HL-60 (cell line): Measurements from ENCODE around the gene CHN2.
A peak's percentile ranks its signal among the peaks of the same experiment; 100 is the strongest.

Experiments
- DNase-seq, 2 experiments: peaks; one replicate each; pipeline ENCODE4 v3.0.0-alpha.2; 2010 to 2020; ENCODE audit warnings: low read depth in 1 of 2, low spot score in 1 of 2
- H3K27ac ChIP-seq: fragments of 250-450 bp; sonication (Bioruptor Pico); replicated peaks from 2 replicates; pipeline ENCODE4 v1.5.1; 2020; ENCODE audit warnings: mild to moderate bottlenecking, moderate library complexity
- H3K27me3 ChIP-seq: fragments of 250-450 bp; sonication (Bioruptor Pico); 2 replicates; pipeline ENCODE4 v1.5.1; 2021; ENCODE audit warnings: mild to moderate bottlenecking, moderate library complexity; ENCODE audit not compliant: insufficient read depth, poor library complexity, severe bottlenecking
- H3K4me3 ChIP-seq: replicated peaks from 2 replicates; pipeline ENCODE4 v1.5.1; 2011; ENCODE audit warnings: mild to moderate bottlenecking, control low read depth, low read length; ENCODE audit not compliant: insufficient read depth
- CTCF ChIP-seq: IDR thresholded peaks from one replicate; pipeline ENCODE4 v1.5.1; 2011; ENCODE audit warnings: low read length, control low read depth, inconsistent platforms; ENCODE audit not compliant: insufficient read depth
- GABPA ChIP-seq: IDR thresholded peaks from 2 replicates; pipeline ENCODE4 v1.6.1; 2012; ENCODE audit warnings: low read depth
- POLR2AphosphoS5 ChIP-seq: IDR thresholded peaks from 2 replicates; pipeline ENCODE4 v1.6.1; 2012; ENCODE audit warnings: low read depth
- REST ChIP-seq: IDR thresholded peaks from 2 replicates; pipeline ENCODE4 v1.6.1; 2012; ENCODE audit warnings: low read depth; ENCODE audit not compliant: insufficient replicate concordance
- SPI1 ChIP-seq: IDR thresholded peaks from 2 replicates; pipeline ENCODE4 v1.6.1; 2012; ENCODE audit warnings: low read depth, mild to moderate bottlenecking, borderline replicate concordance
- long read RNA-seq: library from polyadenylated mRNA; unstranded; transcript quantifications from one replicate; pipeline ENCODE4 v2.0.0, GENCODE V29; 2020

CHN2 gene
- long read RNA-seq: 0 reads

GRCh38 chr7:29194594-29195427 lies at the start of gene CHN2:
TSS of gene CHN2 (plus strand) at chr7:29194775.
- Histone ChIP-seq H3K27ac (no peak within 1 kb of the TSS), H3K27me3 (peaks cover 26% of the 10 kb centered on the region), H3K4me3 (peak within 1 kb of the TSS; percentile 69)
- TF ChIP-seq SPI1: peak; percentile 34; the same call in 1 of the 2 replicates
- no peak for TF ChIP-seq GABPA
- peak; percentile 25 to 42 for DNase-seq

- Histone ChIP-seq H3K27me3 (peaks cover 34% of the 10 kb centered on the region), H3K4me3 (peak overlapping the region; percentile 40), H3K27ac (no peak overlapping the region)
- DNase-seq: no peak
- TF ChIP-seq SPI1 (no peak), POLR2AphosphoS5 (no peak), REST (no peak), CTCF (no peak), GABPA (no peak)
These were observed 49.0 kb upstream of the CHN2 start for GRCh38 chr7:29145553-29146056.

- no peak within 1 kb of the TSS for H3K27ac ChIP-seq
These were observed 48.4 kb upstream of the CHN2 start, which contains the start of gene CPVL for GRCh38 chr7:29146057-29146706. TSS of gene CPVL (minus strand) at chr7:29146537. CDS start at chr7:29121061, 25,476 bp downstream.

More at GRCh38 chr7:29146057-29146706, 48.4 kb upstream of the CHN2 start, which contains the start of gene CPVL:
- Histone ChIP-seq H3K4me3 (peak within 1 kb of the TSS; percentile 40), H3K27me3 (peaks cover 34% of the 10 kb centered on the region)
- TF ChIP-seq POLR2AphosphoS5: no peak
- no peak for TF ChIP-seq GABPA
- no peak for TF ChIP-seq CTCF
- TF ChIP-seq SPI1: no peak
- no peak for TF ChIP-seq REST
- DNase-seq: peak in 1 of 2 experiments; percentile 26
